PC-9 (cell line): ENCODE data around the gene ACP1. TPM values are rescaled to one million over a fixed set of nuclear protein-coding genes. Genes with fewer than 3 reads are reported as not detected.

Source experiments
- BruUV-seq: library from RNA; stranded (reverse); fragments of 400-500 nt; replicated peaks from 2 replicates; lab custom pipeline; 2021; lab: Mats Ljungman, UMichigan
- CTCF ChIA-PET: fragments of 300-600 bp; sonication (Branson Sonifier 250); formaldehyde crosslinking; loops from one replicate; lab custom pipeline; 2022; ENCODE audit warnings: antibody characterized with exemption; lab: Charles Lee
- POLR2A ChIA-PET: fragments of 300-600 bp; sonication (Branson Sonifier 250); formaldehyde crosslinking; loops from one replicate; lab custom pipeline; 2022; ENCODE audit warnings: antibody characterized with exemption; ENCODE audit not compliant: unreplicated experiment; lab: Charles Lee
- DNase-seq, 2 experiments: peaks; one replicate each; pipeline versions ENCODE4 v3.0.0 to v3.0.0-alpha.2; 2015 to 2022; ENCODE audit warnings: mixed read lengths in 1 of 2
- H2AFZ ChIP-seq: fragments of 200-600 bp; sonication (generic); 2 replicates; pipeline ENCODE4 v1.8.1; 2017; ENCODE audit warnings: antibody characterized with exemption
- H3F3A ChIP-seq: fragments of 200-600 bp; sonication (generic); 2 replicates; pipeline ENCODE4 v1.8.1; 2017; ENCODE audit warnings: antibody characterized with exemption, mild to moderate bottlenecking, low read depth; ENCODE audit not compliant: insufficient read depth
- H3K27ac ChIP-seq: fragments of 200-600 bp; sonication (generic); 2 replicates; pipeline ENCODE4 v1.6.1; 2016; ENCODE audit warnings: mixed run types
- H3K27me3 ChIP-seq: fragments of 200-600 bp; sonication (generic); 2 replicates; pipeline ENCODE4 v1.6.1; 2016; ENCODE audit warnings: low read depth, mixed run types; ENCODE audit not compliant: insufficient read depth
- H3K36me3 ChIP-seq: fragments of 200-600 bp; sonication (generic); 2 replicates; pipeline ENCODE4 v1.6.1; 2016; ENCODE audit warnings: low read depth, mixed run types
- H3K4me1 ChIP-seq: fragments of 200-600 bp; sonication (generic); replicated peaks from 2 replicates; pipeline ENCODE4 v1.6.1; 2016; ENCODE audit warnings: mixed run types; ENCODE audit not compliant: insufficient read depth
- H3K4me2 ChIP-seq: fragments of 200-600 bp; sonication (generic); 2 replicates; pipeline ENCODE4 v1.6.1; 2017; ENCODE audit warnings: mixed run types
- H3K4me3 ChIP-seq: fragments of 200-600 bp; sonication (generic); 2 replicates; pipeline ENCODE4 v1.6.1; 2016; ENCODE audit warnings: mixed run types
- H3K79me2 ChIP-seq: fragments of 200-600 bp; sonication (generic); 2 replicates; pipeline ENCODE4 v1.6.1; 2017; ENCODE audit warnings: low read depth, mixed run types
- H3K9me2 ChIP-seq: fragments of 200-600 bp; sonication (generic); 2 replicates; pipeline ENCODE4 v1.8.1; 2017; ENCODE audit warnings: mild to moderate bottlenecking; ENCODE audit not compliant: insufficient read depth
- H3K9me3 ChIP-seq: fragments of 200-600 bp; sonication (generic); 2 replicates; pipeline ENCODE4 v1.8.1; 2016; ENCODE audit warnings: low read depth; ENCODE audit not compliant: insufficient read depth
- H4K20me1 ChIP-seq: fragments of 200-600 bp; sonication (generic); 2 replicates; pipeline ENCODE4 v1.8.1; 2017; ENCODE audit not compliant: insufficient read depth
- EZH2 ChIP-seq: fragments of 200-600 bp; sonication (generic); IDR thresholded peaks from 2 replicates; pipeline ENCODE4 v1.8.0; 2017; ENCODE audit warnings: antibody characterized with exemption, low read depth
- intact Hi-C: fragments of 100-400 bp; cut with micrococcal nuclease; formaldehyde crosslinking; loops from one replicate; pipeline ENCODE4 v1.10.0; 2022; ENCODE audit not compliant: unreplicated experiment
- total RNA-seq: library from RNA; stranded (reverse); gene quantifications from 2 replicates; pipeline ENCODE4 v1.2.3, GENCODE V29; 2021
- TF ChIP-seq, protein P1 (sequence below): fragments of 200-600 bp; sonication (generic); conservative IDR thresholded peaks from 2 replicates; pipeline ENCODE4 v1.6.1; 2017; ENCODE audit warnings: mixed run types, antibody characterized with exemption, mild to moderate bottlenecking, moderate library complexity

The ACP1 gene
- total RNA-seq, 1 experiment from 2014 or later, result 115 TPM

DNA sequence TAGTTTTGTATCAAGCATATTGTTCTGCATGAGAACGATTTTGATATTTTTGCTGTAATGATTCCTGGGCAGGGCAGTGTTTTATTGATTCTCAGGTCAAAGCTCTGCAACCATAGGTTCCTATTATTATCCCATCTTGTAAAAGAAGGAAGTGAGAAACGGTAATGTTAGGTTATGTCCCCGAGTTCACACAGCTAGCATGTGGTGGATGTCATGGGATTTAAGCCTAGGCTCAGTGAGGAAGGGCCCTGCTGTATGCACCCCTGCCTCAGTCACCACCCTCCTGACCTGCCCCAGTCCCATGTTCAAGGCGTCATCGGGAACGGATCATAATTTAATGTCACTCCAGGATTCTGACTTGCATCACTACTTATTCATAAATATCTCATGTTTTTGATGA is 10.7 kb downstream of the ACP1 start:
- H3K79me2 ChIP-seq, result peaks cover 42% of the 10 kb centered on the region
- H3F3A ChIP-seq, result peaks cover 3% of the 10 kb centered on the region; the same call in 1 of the 2 replicates
- intact Hi-C loops, result no loop called here
- no peaks in the 10 kb centered on the region for H3K9me2 ChIP-seq
- CTCF ChIA-PET, result no interaction called here
- BruUV-seq, result no TSS peak
- no peak overlapping the region for H3K4me3 ChIP-seq
- no peak overlapping the region for H3K4me2 ChIP-seq
- peaks cover 62% of the 10 kb centered on the region for H3K36me3 ChIP-seq
- H3K4me1 ChIP-seq, result no peaks in the 10 kb centered on the region
- no peaks in the 10 kb centered on the region for H3K9me3 ChIP-seq
- TF ChIP-seq, protein P1, sequence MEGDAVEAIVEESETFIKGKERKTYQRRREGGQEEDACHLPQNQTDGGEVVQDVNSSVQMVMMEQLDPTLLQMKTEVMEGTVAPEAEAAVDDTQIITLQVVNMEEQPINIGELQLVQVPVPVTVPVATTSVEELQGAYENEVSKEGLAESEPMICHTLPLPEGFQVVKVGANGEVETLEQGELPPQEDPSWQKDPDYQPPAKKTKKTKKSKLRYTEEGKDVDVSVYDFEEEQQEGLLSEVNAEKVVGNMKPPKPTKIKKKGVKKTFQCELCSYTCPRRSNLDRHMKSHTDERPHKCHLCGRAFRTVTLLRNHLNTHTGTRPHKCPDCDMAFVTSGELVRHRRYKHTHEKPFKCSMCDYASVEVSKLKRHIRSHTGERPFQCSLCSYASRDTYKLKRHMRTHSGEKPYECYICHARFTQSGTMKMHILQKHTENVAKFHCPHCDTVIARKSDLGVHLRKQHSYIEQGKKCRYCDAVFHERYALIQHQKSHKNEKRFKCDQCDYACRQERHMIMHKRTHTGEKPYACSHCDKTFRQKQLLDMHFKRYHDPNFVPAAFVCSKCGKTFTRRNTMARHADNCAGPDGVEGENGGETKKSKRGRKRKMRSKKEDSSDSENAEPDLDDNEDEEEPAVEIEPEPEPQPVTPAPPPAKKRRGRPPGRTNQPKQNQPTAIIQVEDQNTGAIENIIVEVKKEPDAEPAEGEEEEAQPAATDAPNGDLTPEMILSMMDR, result no peak
- TF ChIP-seq EZH2, result no peak
- no peak for DNase-seq
- H2AFZ ChIP-seq, result no peak overlapping the region
- POLR2A ChIA-PET, result no interaction called here
- no peak overlapping the region for H3K27ac ChIP-seq
- peaks cover 67% of the 10 kb centered on the region for H4K20me1 ChIP-seq
- H3K27me3 ChIP-seq, result no peaks in the 10 kb centered on the region

DNA sequence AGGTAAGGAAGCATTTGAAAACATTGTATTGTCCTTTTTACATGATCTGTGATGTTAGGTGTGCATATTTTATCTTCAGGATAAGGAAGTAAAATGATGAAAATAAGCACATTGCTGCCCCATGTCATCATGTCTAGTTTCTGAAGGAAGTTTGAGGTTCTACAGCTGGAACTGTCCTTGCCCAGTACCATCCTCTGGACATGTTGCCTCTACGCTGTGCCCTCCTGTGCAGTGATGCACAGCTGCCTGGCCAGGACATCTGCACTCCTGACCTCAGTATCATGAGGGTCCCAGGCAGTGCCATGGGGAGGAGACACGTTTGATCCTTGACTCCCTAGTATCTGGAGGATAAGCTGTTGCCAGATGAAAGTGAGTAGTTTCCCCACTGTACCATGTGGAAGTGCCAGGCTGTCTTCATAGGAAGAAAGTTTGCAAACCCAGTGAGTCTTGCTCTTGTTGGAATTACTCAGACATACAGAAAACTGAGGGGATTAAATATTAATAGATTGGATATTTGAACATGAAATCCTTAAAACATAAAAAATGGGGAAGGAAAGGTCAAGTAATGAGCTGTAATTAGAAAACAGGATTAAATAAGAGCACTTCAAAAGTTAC is 13.7 kb downstream of the ACP1 start:
- intact Hi-C loops, result no loop called here
- H3K79me2 ChIP-seq, result peaks cover 12% of the 10 kb centered on the region

DNA sequence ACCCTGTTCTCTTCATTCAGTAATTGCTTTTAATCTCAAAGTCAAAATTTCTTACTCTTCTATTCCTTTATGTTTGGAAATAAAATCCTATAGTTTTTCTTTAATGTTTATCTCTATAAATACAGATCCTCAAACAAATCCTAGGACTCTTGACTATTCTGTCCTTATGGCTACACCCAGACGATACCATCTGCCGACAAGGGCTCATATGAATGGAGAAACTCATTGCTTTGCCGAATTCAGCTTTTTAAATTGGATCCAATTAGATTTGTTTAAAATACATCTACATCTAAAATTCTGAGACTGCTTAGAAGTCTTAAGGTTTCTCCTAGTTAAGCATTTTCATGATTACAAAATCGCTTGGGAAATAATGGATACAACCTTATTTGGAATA is 14.2 kb downstream of the ACP1 start:
- no peaks in the 10 kb centered on the region for H3K9me3 ChIP-seq
- peaks cover 3% of the 10 kb centered on the region; the same call in 1 of the 2 replicates for H3F3A ChIP-seq
- ChIA-PET CTCF (no interaction called here), POLR2A (no interaction called here)
- H2AFZ ChIP-seq, result no peak overlapping the region
- DNase-seq, result no peak
- no peaks in the 10 kb centered on the region for H3K4me1 ChIP-seq
- H3K9me2 ChIP-seq, result no peaks in the 10 kb centered on the region
- TF ChIP-seq EZH2, result no peak
- TF ChIP-seq, protein P1, result no peak
- no TSS peak for BruUV-seq
- H3K36me3 ChIP-seq, result peaks cover 62% of the 10 kb centered on the region
- H3K79me2 ChIP-seq, result peaks cover 7% of the 10 kb centered on the region
- no peak overlapping the region for H3K4me2 ChIP-seq
- no peak overlapping the region for H3K4me3 ChIP-seq
- peaks cover 37% of the 10 kb centered on the region; the same call in 1 of the 2 replicates for H4K20me1 ChIP-seq
- no peak overlapping the region for H3K27ac ChIP-seq
- intact Hi-C loops, result no loop called here
- H3K27me3 ChIP-seq, result no peaks in the 10 kb centered on the region

More for the DNA sequence above, 13.7 kb downstream of the ACP1 start:
- H3K9me2 ChIP-seq, result no peaks in the 10 kb centered on the region
- peaks cover 62% of the 10 kb centered on the region for H3K36me3 ChIP-seq
- no TSS peak for BruUV-seq
- no peak for DNase-seq
- CTCF ChIA-PET, result no interaction called here
- peaks cover 3% of the 10 kb centered on the region; the same call in 1 of the 2 replicates for H3F3A ChIP-seq
- no peaks in the 10 kb centered on the region for H3K9me3 ChIP-seq
- no peak overlapping the region for H2AFZ ChIP-seq
- peaks cover 40% of the 10 kb centered on the region; the same call in 1 of the 2 replicates for H4K20me1 ChIP-seq
- no peaks in the 10 kb centered on the region for H3K27me3 ChIP-seq
- POLR2A ChIA-PET, result no interaction called here
- TF ChIP-seq, protein P1, result no peak
- no peak for TF ChIP-seq EZH2
- no peaks in the 10 kb centered on the region for H3K4me1 ChIP-seq
- H3K4me2 ChIP-seq, result no peak overlapping the region
- H3K27ac ChIP-seq, result no peak overlapping the region
- no peak overlapping the region for H3K4me3 ChIP-seq
